Suprapubic skin (tissue), 4 donors: ENCODE results near the gene CPNE5. TPM values are rescaled to one million over a fixed set of nuclear protein-coding genes. Genes with fewer than 3 reads are reported as not detected.

Experiments used
- DNase-seq, 2 donors: peaks; one replicate each; pipeline ENCODE4 v3.0.0-alpha.2; 2019; ENCODE audit warnings: low spot score in 2 of 2
- H3K27ac ChIP-seq: fragments of 200-600 bp; sonication (generic); one replicate; pipeline ENCODE4 v1.5.1; 2019
- H3K27me3 ChIP-seq: fragments of 200-600 bp; sonication (generic); one replicate; pipeline ENCODE4 v1.5.1; 2019
- H3K36me3 ChIP-seq: fragments of 200-600 bp; sonication (generic); one replicate; pipeline ENCODE4 v1.5.1; 2019
- H3K4me1 ChIP-seq: fragments of 200-600 bp; sonication (generic); one replicate; pipeline ENCODE4 v1.5.1; 2019
- H3K4me3 ChIP-seq: fragments of 200-600 bp; sonication (generic); one replicate; pipeline ENCODE4 v1.5.1; 2019; ENCODE audit warnings: mild to moderate bottlenecking
- H3K9me3 ChIP-seq: fragments of 200-600 bp; sonication (generic); one replicate; pipeline ENCODE4 v1.5.1; 2019
- EP300 ChIP-seq: sonication (generic); formaldehyde crosslinking; IDR thresholded peaks from one replicate; pipeline ENCODE4 v1.6.1; 2017; ENCODE audit warnings: antibody characterized with exemption
- POLR2A ChIP-seq, 2 donors: fragments of 450-650 bp; IDR thresholded peaks; one replicate each; pipeline ENCODE4 v1.6.1; 2017; ENCODE audit warnings: antibody characterized with exemption in 2 of 2, mild to moderate bottlenecking in 2 of 2, moderate library complexity in 2 of 2
- POLR2AphosphoS5 ChIP-seq, 3 donors: sonication (generic); formaldehyde crosslinking; IDR thresholded peaks; one replicate each; pipeline ENCODE4 v1.6.1; 2017; ENCODE audit warnings: antibody characterized with exemption in 3 of 3
- WGBS: methylation state at CpG from one replicate; pipeline ENCODE4 v1.1.5; 2018; 5-methylcytosine and 5-hydroxymethylcytosine counted together
- total RNA-seq, 4 donors: library from RNA; depleted of rRNA; stranded (reverse); fragments of >200 nt; gene quantifications; one replicate each; pipeline ENCODE4 v1.1.0, GENCODE V29; 2016
- TF ChIP-seq, protein P1 (sequence below), 2 donors: fragments of 200-600 bp in 1 of 2; fragments of 450-650 bp in 1 of 2; sonication (generic) in 1 of 2; IDR thresholded peaks; one replicate each; pipeline ENCODE4 v1.5.1; 2016 to 2019; ENCODE audit warnings: antibody characterized with exemption in 2 of 2, mild to moderate bottlenecking in 1 of 2, moderate library complexity in 1 of 2

The CPNE5 gene
- total RNA-seq, 4 donors from 2014 or later: 0.48 to 1.2 (median 0.90) TPM

DNA sequence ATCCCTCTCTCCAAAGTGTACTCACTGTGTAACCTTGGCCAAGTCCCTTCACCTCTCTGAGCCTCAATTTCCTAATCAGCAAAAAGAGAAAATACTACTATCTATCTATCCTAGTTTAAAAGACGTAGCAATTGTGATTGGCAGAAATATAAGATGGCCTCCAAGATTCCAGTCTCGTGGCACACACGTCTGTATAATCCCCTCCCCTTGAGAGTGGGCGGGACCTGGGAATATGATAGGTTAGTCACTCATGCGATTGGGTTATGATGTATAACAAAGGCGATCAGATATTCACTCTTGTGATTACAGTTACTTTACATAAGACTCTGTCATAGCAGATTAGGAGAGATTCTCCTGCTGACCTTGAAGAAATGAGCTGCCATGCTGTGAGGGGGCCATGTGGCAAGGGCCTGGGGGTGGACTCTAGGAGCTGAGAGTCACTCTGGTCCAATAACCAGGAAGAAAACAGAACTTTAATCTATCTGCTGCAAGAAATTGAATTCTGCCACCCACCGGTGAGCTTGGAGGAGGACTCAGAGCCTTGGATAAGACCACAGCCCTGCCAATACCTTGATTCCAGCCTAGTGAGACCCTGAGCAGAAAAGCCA, 6.0 kb downstream of the CPNE5 start:
- Histone ChIP-seq H3K9me3 (no peaks in the 10 kb centered on the region), H3K27me3 (no peaks in the 10 kb centered on the region), H3K4me3 (no peak overlapping the region), H3K36me3 (no peaks in the 10 kb centered on the region), H3K27ac (no peak overlapping the region), H3K4me1 (peaks cover 30% of the 10 kb centered on the region)
- TF ChIP-seq POLR2A (IDR thresholded peaks at IDR 0.05): no peak
- TF ChIP-seq, protein P1, sequence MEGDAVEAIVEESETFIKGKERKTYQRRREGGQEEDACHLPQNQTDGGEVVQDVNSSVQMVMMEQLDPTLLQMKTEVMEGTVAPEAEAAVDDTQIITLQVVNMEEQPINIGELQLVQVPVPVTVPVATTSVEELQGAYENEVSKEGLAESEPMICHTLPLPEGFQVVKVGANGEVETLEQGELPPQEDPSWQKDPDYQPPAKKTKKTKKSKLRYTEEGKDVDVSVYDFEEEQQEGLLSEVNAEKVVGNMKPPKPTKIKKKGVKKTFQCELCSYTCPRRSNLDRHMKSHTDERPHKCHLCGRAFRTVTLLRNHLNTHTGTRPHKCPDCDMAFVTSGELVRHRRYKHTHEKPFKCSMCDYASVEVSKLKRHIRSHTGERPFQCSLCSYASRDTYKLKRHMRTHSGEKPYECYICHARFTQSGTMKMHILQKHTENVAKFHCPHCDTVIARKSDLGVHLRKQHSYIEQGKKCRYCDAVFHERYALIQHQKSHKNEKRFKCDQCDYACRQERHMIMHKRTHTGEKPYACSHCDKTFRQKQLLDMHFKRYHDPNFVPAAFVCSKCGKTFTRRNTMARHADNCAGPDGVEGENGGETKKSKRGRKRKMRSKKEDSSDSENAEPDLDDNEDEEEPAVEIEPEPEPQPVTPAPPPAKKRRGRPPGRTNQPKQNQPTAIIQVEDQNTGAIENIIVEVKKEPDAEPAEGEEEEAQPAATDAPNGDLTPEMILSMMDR (IDR thresholded peaks at IDR 0.05): no peak
- TF ChIP-seq EP300: no peak
- TF ChIP-seq POLR2AphosphoS5 (IDR thresholded peaks at IDR 0.05): no peak
- WGBS: 84% methylated on average over 7 of the region's 7 CpGs
- DNase-seq: no peak

GRCh38 chr6:36832313-36832712, 6.9 kb downstream of the CPNE5 start:
- WGBS: 97% methylated on average over 5 of the region's 5 CpGs
- H3K27me3 ChIP-seq: no peaks in the 10 kb centered on the region
- TF ChIP-seq POLR2A (IDR thresholded peaks at IDR 0.05): no peak
- TF ChIP-seq EP300: no peak
- TF ChIP-seq, protein P1 (IDR thresholded peaks at IDR 0.05): no peak
- TF ChIP-seq POLR2AphosphoS5 (IDR thresholded peaks at IDR 0.05): no peak
- H3K36me3 ChIP-seq: no peaks in the 10 kb centered on the region
- DNase-seq: no peak
- no peak overlapping the region for H3K27ac ChIP-seq
- H3K4me3 ChIP-seq: no peak overlapping the region
- H3K4me1 ChIP-seq: peaks cover 36% of the 10 kb centered on the region
- H3K9me3 ChIP-seq: no peaks in the 10 kb centered on the region

GRCh38 chr6:36830577-36830976, 8.7 kb downstream of the CPNE5 start:
- 36% methylated on average over 2 of the region's 2 CpGs for WGBS
- no peaks in the 10 kb centered on the region for H3K9me3 ChIP-seq
- H3K4me3 ChIP-seq: no peak overlapping the region
- no peak for DNase-seq
- H3K27ac ChIP-seq: peak overlapping the region; percentile 14
- no peaks in the 10 kb centered on the region for H3K36me3 ChIP-seq
- H3K27me3 ChIP-seq: no peaks in the 10 kb centered on the region
- peaks cover 49% of the 10 kb centered on the region for H3K4me1 ChIP-seq
- no peak for TF ChIP-seq POLR2A (IDR thresholded peaks at IDR 0.05)

DNA sequence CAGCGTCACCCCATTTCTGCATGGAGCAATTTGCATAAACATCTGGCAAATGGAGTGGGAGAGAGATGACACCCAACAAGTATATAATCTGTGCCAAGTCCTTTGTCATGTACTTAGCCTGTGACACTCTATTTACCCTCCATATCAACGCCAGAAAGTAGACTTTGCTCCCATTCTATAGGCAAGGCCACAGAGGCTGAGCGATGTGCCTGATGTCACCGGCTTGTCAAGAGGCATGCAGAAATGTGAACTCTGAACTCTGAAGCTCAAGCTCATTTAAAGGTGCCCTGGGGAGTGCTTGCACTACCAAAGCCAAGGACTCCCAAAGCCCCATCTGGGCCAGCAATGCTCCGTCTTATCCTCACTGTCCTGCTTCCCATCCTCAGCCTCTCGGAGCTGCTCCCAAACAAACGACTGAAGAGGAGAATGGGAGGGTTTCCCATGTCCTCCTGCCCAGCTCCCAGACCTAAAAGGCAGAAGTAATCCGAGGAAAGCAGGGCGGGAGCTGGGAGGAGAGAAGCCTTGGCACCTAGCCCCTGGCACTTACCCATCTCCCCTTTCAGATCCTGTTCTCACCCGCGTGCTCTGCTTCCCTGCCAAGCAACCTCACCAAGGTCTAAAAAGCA, 9.2 kb downstream of the CPNE5 start:
- 9% methylated on average over 10 of the region's 11 CpGs for WGBS
- TF ChIP-seq POLR2A (IDR thresholded peaks at IDR 0.05): no peak
- H3K36me3 ChIP-seq: no peaks in the 10 kb centered on the region
- H3K4me1 ChIP-seq: peaks cover 48% of the 10 kb centered on the region
- no peak overlapping the region for H3K4me3 ChIP-seq
- H3K27ac ChIP-seq: peak overlapping the region; percentile 14
- H3K9me3 ChIP-seq: no peaks in the 10 kb centered on the region
- DNase-seq: peak in 1 of 2 donors; percentile 78
- no peaks in the 10 kb centered on the region for H3K27me3 ChIP-seq

DNA sequence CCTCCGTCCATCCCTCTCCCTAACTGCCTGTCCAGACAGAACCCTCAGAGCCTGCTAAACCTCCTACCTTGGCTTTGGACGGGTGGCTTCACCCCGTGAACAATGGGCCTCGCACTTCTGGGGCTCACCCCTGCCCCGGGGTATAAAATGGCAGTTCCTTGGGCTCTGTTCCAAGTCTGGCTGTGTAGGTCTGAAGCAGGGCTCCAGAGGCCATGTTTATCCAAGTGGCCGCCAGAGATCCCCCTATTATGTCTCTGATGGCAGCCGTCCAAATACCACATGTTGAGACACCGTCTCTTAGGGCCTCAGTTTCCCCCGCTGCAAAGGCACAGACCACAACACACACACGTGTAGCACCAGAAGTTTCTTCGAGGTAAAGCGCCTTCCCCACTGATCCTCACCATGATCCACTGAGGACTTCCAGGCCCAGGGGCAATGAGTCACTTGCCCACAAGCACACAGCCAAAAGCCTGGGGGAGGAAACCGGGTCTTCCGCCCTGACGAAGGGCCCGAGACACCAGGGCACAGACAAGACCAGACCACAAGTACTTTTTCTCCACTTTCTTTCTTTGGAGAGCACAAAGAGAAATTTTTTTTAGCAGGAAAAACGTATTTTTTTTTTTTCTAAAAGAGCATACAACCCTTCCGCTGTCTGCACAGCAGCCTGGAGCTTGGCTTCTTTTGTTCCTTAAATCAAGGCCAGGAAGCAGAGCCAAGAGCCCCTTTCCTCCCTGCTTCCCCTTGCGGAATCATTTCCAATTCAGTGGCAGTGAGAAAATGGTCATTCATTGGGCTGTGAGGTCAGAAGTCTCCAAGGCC, 11.8 kb downstream of the CPNE5 start:
- Histone ChIP-seq H3K4me3 (no peak overlapping the region), H3K36me3 (no peaks in the 10 kb centered on the region), H3K27ac (peak overlapping the region; percentile 57), H3K27me3 (no peaks in the 10 kb centered on the region), H3K4me1 (peaks cover 43% of the 10 kb centered on the region), H3K9me3 (no peaks in the 10 kb centered on the region)
- WGBS: 32% methylated on average over 19 of the region's 19 CpGs
- TF ChIP-seq POLR2AphosphoS5 (IDR thresholded peaks at IDR 0.05) (no peak), EP300 (no peak), POLR2A (IDR thresholded peaks at IDR 0.05) (no peak)
- TF ChIP-seq, protein P1 (IDR thresholded peaks at IDR 0.05): no peak
- DNase-seq: no peak
